ENCODE results near the gene AMH.

DNA sequence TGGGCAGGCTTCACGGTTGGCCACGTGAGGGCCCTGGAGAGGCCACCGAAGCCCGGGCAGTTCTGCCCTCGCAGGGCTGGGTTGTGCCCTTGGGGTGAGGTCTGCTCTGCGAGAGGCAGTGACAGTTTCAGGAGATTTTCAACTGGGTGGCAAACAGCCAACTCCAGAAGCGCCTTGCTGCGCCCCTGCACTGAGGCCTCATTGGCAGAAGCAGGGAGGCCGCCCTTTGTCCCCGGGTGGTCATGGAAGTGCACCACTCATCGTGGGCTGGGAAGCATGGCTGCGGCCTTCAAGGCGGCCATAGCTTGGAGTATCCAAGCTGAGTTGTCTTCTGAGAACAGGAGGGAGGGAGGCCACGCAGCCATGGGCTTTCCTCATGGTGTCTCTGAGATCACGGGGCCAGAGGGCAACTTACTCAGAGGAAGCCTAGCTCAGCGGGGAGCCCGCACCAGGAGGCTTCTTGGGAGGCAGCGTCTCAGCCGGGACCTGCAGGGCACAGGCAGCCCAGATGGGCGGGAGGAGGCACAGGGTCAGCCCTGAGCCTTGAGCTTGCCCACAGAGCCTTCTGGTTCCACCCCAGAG is 27.8 kb upstream of the AMH start:
- TF ChIP-seq EZH2phosphoT487 (IDR thresholded peaks at IDR 0.05; ENCODE audit: low read depth), result no peak
- TF ChIP-seq, protein P1, sequence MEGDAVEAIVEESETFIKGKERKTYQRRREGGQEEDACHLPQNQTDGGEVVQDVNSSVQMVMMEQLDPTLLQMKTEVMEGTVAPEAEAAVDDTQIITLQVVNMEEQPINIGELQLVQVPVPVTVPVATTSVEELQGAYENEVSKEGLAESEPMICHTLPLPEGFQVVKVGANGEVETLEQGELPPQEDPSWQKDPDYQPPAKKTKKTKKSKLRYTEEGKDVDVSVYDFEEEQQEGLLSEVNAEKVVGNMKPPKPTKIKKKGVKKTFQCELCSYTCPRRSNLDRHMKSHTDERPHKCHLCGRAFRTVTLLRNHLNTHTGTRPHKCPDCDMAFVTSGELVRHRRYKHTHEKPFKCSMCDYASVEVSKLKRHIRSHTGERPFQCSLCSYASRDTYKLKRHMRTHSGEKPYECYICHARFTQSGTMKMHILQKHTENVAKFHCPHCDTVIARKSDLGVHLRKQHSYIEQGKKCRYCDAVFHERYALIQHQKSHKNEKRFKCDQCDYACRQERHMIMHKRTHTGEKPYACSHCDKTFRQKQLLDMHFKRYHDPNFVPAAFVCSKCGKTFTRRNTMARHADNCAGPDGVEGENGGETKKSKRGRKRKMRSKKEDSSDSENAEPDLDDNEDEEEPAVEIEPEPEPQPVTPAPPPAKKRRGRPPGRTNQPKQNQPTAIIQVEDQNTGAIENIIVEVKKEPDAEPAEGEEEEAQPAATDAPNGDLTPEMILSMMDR (IDR thresholded peaks at IDR 0.05; ENCODE audit: low read depth, low read length), result no peak
